Kidney (tissue), 14 donors: ENCODE measurements around the gene RBPJ. TPM values are rescaled to one million over a fixed set of nuclear protein-coding genes. Genes with fewer than 3 reads are reported as not detected.

Source experiments
- DNase-seq, 5 donors: peaks; one replicate each; pipeline ENCODE4 v3.0.0-alpha.2; 2013 to 2020
- FAIRE-seq: peaks from 2 replicates; lab custom pipeline; 2012; peaks lifted over from hg19 to GRCh38; lab: Jason Lieb, UNC
- H3K27ac ChIP-seq, 2 donors: one replicate each; pipeline ENCODE4 v1.7.0; 2013; ENCODE audit warnings: low read depth in 2 of 2, low read length in 2 of 2, inconsistent platforms in 1 of 2
- H3K27me3 ChIP-seq: one replicate; pipeline ENCODE4 v1.7.1; 2013; ENCODE audit warnings: low read length, inconsistent platforms; ENCODE audit not compliant: control insufficient read depth, insufficient read depth
- H3K36me3 ChIP-seq, 3 donors: one replicate each; pipeline versions ENCODE4 v1.7.0 to v1.7.1; 2013; ENCODE audit warnings: low read length in 3 of 3, control low read depth in 1 of 3, inconsistent platforms in 1 of 3; ENCODE audit not compliant: insufficient read depth in 3 of 3, control insufficient read depth in 2 of 3
- H3K4me1 ChIP-seq, 3 donors: one replicate each; pipeline versions ENCODE4 v1.7.0 to v1.7.1; 2013; ENCODE audit warnings: low read length in 3 of 3, inconsistent platforms in 1 of 3, low read depth in 1 of 3; ENCODE audit not compliant: control insufficient read depth in 2 of 3, insufficient read depth in 2 of 3
- H3K4me3 ChIP-seq, 3 donors: one replicate each; pipeline versions ENCODE4 v1.7.0 to v1.8.1; 2013; ENCODE audit warnings: low read length in 3 of 3, control low read depth in 1 of 3, inconsistent platforms in 1 of 3
- H3K9ac ChIP-seq, 3 donors: one replicate each; pipeline versions ENCODE4 v1.7.0 to v1.7.1; 2013; ENCODE audit warnings: low read length in 3 of 3, control low read depth in 1 of 3, inconsistent platforms in 1 of 3
- H3K9me3 ChIP-seq, 3 donors: one replicate each; pipeline versions ENCODE4 v1.7.0 to v1.7.1; 2013; ENCODE audit warnings: low read length in 3 of 3, control low read depth in 1 of 3, inconsistent platforms in 1 of 3; ENCODE audit not compliant: control insufficient read depth in 2 of 3, insufficient read depth in 1 of 3
- CTCF ChIP-seq: IDR thresholded peaks from 3 replicates; pipeline ENCODE4 v1.5.1; 2012; ENCODE audit warnings: mild to moderate bottlenecking, moderate library complexity, borderline replicate concordance; ENCODE audit not compliant: insufficient read depth; ENCODE audit errors: extremely low read depth
- intact Hi-C: fragments of 100-400 bp; cut with DNase I; formaldehyde crosslinking; loops from one replicate; pipeline ENCODE4 v1.11.1; 2022
- polyA plus RNA-seq: library from polyadenylated mRNA; stranded (reverse); fragments of 350-450 nt; fragmentation: Illumina TruSeq; extraction: RNeasy Lipid Tissue Mini Kit (QIAGEN cat#74804); gene quantifications from one replicate; pipeline ENCODE4 v1.2.3, GENCODE V29; 2014; ENCODE audit warnings: low read depth, low replicate concordance; ENCODE audit not compliant: insufficient read depth
- total RNA-seq: library from RNA; stranded (reverse); fragmentation: NEBNext Ultra II Directional; extraction: Animal tissue kit (Norgen Biotek cat#: 25700); gene quantifications from one replicate; pipeline ENCODE4 v1.2.1, GENCODE V29; 2021
- donor health status: control.
- donor health status: control.
- donor health status: control.
- donor health status: control.
- donor health status: control.
- donor health status: DM: yes; HTN: yes; CAD: no.
- donor health status: Normal renal cell carcinoma (clear cell type).

RBPJ gene
- total and polyA plus RNA-seq, 2 donors from 2014 or later: 28.5 to 77.6 TPM

GRCh38 chr4:26476545-26476944 is 155.7 kb downstream of the RBPJ start:
- FAIRE-seq: no peak
- intact Hi-C loops: no loop called here
- no peak for TF ChIP-seq CTCF
- no peaks in the 10 kb centered on the region for H3K4me1 ChIP-seq
- H3K9ac ChIP-seq: no peak overlapping the region
- H3K27ac ChIP-seq: no peak overlapping the region
- H3K4me3 ChIP-seq: no peak overlapping the region
- DNase-seq: no peak
- H3K27me3 ChIP-seq: no peaks in the 10 kb centered on the region
- H3K9me3 ChIP-seq: no peaks in the 10 kb centered on the region
- H3K36me3 ChIP-seq: no peaks in the 10 kb centered on the region

GRCh38 chr4:26478330-26478729 is 157.5 kb downstream of the RBPJ start:
- H3K4me1 ChIP-seq: no peaks in the 10 kb centered on the region
- no peaks in the 10 kb centered on the region for H3K27me3 ChIP-seq
- H3K9ac ChIP-seq: no peak overlapping the region
- H3K9me3 ChIP-seq: no peaks in the 10 kb centered on the region
- DNase-seq: no peak
- intact Hi-C loops: no loop called here
- no peaks in the 10 kb centered on the region for H3K36me3 ChIP-seq
- H3K4me3 ChIP-seq: no peak overlapping the region
- no peak overlapping the region for H3K27ac ChIP-seq
- no peak for TF ChIP-seq CTCF
- FAIRE-seq: no peak

GRCh38 chr4:26482508-26483462 is 162.0 kb downstream of the RBPJ start:
- Histone ChIP-seq H3K36me3 (no peaks in the 10 kb centered on the region), H3K4me1 (no peaks in the 10 kb centered on the region), H3K4me3 (no peak overlapping the region), H3K9ac (no peak overlapping the region), H3K9me3 (no peaks in the 10 kb centered on the region), H3K27ac (no peak overlapping the region), H3K27me3 (no peaks in the 10 kb centered on the region)
- no peak for TF ChIP-seq CTCF
- intact Hi-C loops: no loop called here
- DNase-seq (peak in 2 of 5 donors; percentile 5 to 26), FAIRE-seq (no peak)
